GM06990 (cell line): Measurements from ENCODE around the gene SERINC5.

Source experiments
- DNase-seq: peaks from one replicate; pipeline ENCODE4 v3.0.0-alpha.2; 2011; ENCODE audit not compliant: insufficient read length; ENCODE audit errors: extremely low read depth
- H3K27me3 ChIP-seq: replicated peaks from 2 replicates; pipeline ENCODE4 v1.6.0; 2011; ENCODE audit warnings: low read length; ENCODE audit not compliant: control insufficient read depth, insufficient read depth
- H3K36me3 ChIP-seq: 2 replicates; pipeline ENCODE4 v1.5.1; 2011; ENCODE audit warnings: low read length; ENCODE audit not compliant: control insufficient read depth, insufficient read depth
- H3K4me3 ChIP-seq: replicated peaks from 2 replicates; pipeline ENCODE4 v1.5.1; 2011; ENCODE audit warnings: low read depth, mild to moderate bottlenecking, control low read depth, low read length
- CTCF ChIP-seq: IDR thresholded peaks from 2 replicates; pipeline ENCODE4 v1.5.1; 2011; ENCODE audit warnings: low read length, control low read depth, mild to moderate bottlenecking, inconsistent platforms; ENCODE audit not compliant: insufficient read depth, poor library complexity, severe bottlenecking

SERINC5 gene

GRCh38 chr5:80268916-80269315, 13.1 kb upstream of the SERINC5 start:
- H3K36me3 ChIP-seq, result no peaks in the 10 kb centered on the region
- no peak overlapping the region for H3K4me3 ChIP-seq
- H3K27me3 ChIP-seq, result no peaks in the 10 kb centered on the region
- TF ChIP-seq CTCF, result no peak
- DNase-seq, result no peak

GRCh38 chr5:80266566-80266965, 10.7 kb upstream of the SERINC5 start:
- no peaks in the 10 kb centered on the region for H3K36me3 ChIP-seq
- no peak for DNase-seq
- H3K27me3 ChIP-seq, result no peaks in the 10 kb centered on the region
- no peak for TF ChIP-seq CTCF
- H3K4me3 ChIP-seq, result no peak overlapping the region

- no peak for DNase-seq
- no peak overlapping the region for H3K4me3 ChIP-seq
- no peaks in the 10 kb centered on the region for H3K36me3 ChIP-seq
- H3K27me3 ChIP-seq, result no peaks in the 10 kb centered on the region
- TF ChIP-seq CTCF, result no peak
Observed at GRCh38 chr5:80260461-80260860, 4.6 kb upstream of the SERINC5 start.

GRCh38 chr5:80259511-80260203, 3.8 kb upstream of the SERINC5 start:
- Histone ChIP-seq H3K27me3 (no peaks in the 10 kb centered on the region), H3K36me3 (no peaks in the 10 kb centered on the region), H3K4me3 (no peak overlapping the region)
- no peak for DNase-seq
- TF ChIP-seq CTCF, result no peak

GRCh38 chr5:80255431-80255810, 427 bp downstream of the SERINC5 start:
- peak overlapping the region; percentile 95 for H3K4me3 ChIP-seq
- H3K36me3 ChIP-seq, result no peaks in the 10 kb centered on the region
- DNase-seq, result no peak
- H3K27me3 ChIP-seq, result no peaks in the 10 kb centered on the region
- TF ChIP-seq CTCF, result no peak
